ENCODE measurements around the gene FXR1.

Gene FXR1

DNA sequence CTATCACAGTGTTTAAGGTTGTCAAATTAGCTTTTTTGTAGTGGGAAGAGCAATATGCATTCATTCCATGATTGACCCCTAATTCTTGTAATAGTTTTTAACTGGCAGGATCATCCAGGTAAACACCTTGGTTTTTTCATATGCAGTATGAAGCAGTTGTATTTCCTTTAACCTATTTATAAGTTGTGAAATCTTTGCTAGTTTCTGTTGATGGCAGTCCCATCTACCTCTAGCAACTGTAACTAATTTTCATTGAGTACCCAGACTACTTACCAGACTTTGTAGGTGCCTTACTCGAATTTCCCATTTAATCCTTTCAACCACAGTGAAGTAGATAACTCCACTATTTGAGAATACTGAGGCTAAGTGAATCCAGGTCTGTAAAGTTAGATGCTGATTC is 6.1 kb downstream of the FXR1 start:
- Histone ChIP-seq H3K4me1 (ENCODE audit: insufficient read depth, insufficient read length) (no peaks in the 10 kb centered on the region), H3K9ac (ENCODE audit: insufficient read length, low read depth) (no peak overlapping the region), H3K27me3 (ENCODE audit: insufficient read depth, insufficient read length) (no peaks in the 10 kb centered on the region), H3K4me3 (ENCODE audit: insufficient read length, low read depth) (no peak overlapping the region), H3K9me3 (ENCODE audit: insufficient read depth, low read length) (no peaks in the 10 kb centered on the region), H3K36me3 (ENCODE audit: insufficient read depth, insufficient read length, low read length) (peaks cover 59% of the 10 kb centered on the region)
- TF ChIP-seq SUZ12 (IDR thresholded peaks at IDR 0.05; ENCODE audit: extremely low read depth, insufficient read depth, insufficient read length), result no peak
- TF ChIP-seq YY1 (IDR thresholded peaks at IDR 0.05; ENCODE audit: insufficient read depth, insufficient read length), result no peak
- no peak for TF ChIP-seq ZNF274 (IDR thresholded peaks at IDR 0.05; ENCODE audit: low read depth, low read length)
- DNase-seq (ENCODE audit: low read depth, low spot score), result no peak

DNA sequence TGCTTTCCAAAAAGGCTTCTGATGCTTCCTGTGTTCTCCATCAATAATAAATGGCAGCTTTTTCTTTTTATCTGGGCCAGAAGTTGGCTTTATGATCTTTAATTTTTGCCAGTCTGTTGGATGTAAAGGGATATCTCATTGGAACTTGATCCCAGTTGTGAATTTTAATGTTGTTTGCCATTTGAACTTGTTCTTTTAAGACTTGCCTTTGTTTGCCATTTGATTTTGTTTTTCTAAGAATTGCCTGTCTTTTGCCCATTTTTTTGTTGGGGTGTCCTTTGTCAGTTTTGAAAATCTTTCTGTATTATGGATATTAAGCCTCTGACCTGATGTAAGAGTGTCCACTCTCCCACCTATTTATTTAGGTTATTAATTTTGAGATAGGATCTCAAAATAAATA is 9.8 kb downstream of the FXR1 start:
- no peaks in the 10 kb centered on the region for H3K4me1 ChIP-seq (ENCODE audit: insufficient read depth, insufficient read length)

DNA sequence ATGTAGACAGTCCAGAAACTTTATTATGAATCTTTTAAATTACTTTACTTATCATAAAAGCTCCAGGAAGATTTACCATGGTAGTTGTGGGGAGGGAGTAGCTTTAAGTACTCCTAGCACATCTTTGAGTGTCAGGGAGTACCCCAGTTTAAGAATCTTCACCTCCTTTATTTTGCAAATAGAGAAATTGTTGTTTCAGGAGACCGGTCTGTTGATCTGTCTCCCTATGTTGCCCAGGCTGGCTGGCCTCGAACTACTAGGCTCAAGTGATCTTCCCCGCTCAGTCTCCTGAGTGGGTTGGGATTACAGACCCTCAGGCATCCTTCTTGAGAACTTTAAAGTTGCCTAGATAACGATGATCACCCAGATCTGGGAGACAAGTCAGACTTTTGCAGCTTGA is 11.1 kb downstream of the FXR1 start:
- peaks cover 30% of the 10 kb centered on the region for H3K36me3 ChIP-seq (ENCODE audit: insufficient read depth, insufficient read length, low read length)
- TF ChIP-seq ZNF274 (IDR thresholded peaks at IDR 0.05; ENCODE audit: low read depth, low read length), result no peak
- TF ChIP-seq SUZ12 (IDR thresholded peaks at IDR 0.05; ENCODE audit: extremely low read depth, insufficient read depth, insufficient read length), result no peak
- no peak for TF ChIP-seq YY1 (IDR thresholded peaks at IDR 0.05; ENCODE audit: insufficient read depth, insufficient read length)
- no peaks in the 10 kb centered on the region for H3K4me1 ChIP-seq (ENCODE audit: insufficient read depth, insufficient read length)
- no peak overlapping the region for H3K4me3 ChIP-seq (ENCODE audit: insufficient read length, low read depth)
- H3K9me3 ChIP-seq (ENCODE audit: insufficient read depth, low read length), result no peaks in the 10 kb centered on the region; the same call in none of the 2 replicates
- H3K27me3 ChIP-seq (ENCODE audit: insufficient read depth, insufficient read length), result no peaks in the 10 kb centered on the region
- H3K9ac ChIP-seq (ENCODE audit: insufficient read length, low read depth), result no peak overlapping the region
- no peak for DNase-seq (ENCODE audit: low read depth, low spot score)

More for the DNA sequence above, 9.8 kb downstream of the FXR1 start:
- no peaks in the 10 kb centered on the region; the same call in 1 of the 2 replicates for H3K9me3 ChIP-seq (ENCODE audit: insufficient read depth, low read length)
- no peak for DNase-seq (ENCODE audit: low read depth, low spot score)
- no peak overlapping the region for H3K9ac ChIP-seq (ENCODE audit: insufficient read length, low read depth)
- no peak for TF ChIP-seq ZNF274 (IDR thresholded peaks at IDR 0.05; ENCODE audit: low read depth, low read length)
- H3K4me3 ChIP-seq (ENCODE audit: insufficient read length, low read depth), result no peak overlapping the region
- H3K36me3 ChIP-seq (ENCODE audit: insufficient read depth, insufficient read length, low read length), result peaks cover 37% of the 10 kb centered on the region
- no peaks in the 10 kb centered on the region for H3K27me3 ChIP-seq (ENCODE audit: insufficient read depth, insufficient read length)

DNA sequence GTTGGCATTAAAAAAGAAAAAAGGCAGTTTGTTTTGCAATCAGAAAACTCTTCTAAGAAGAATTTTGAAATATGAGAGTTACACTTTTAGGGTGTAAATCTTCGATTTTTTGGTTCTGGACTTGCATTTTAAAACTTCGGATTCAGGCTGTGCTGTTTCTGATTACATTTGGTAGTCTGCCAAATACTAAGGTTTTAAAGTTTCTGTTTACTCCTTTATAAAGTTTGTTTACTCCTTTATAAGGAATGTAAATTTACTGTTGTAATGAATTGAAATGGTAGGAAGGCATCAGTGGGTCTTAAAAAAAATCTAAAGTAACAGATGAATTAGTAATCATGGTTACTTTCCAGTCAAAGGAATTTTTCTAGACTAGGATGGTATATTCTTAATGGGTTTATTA is 14.1 kb downstream of the FXR1 start:
- no peaks in the 10 kb centered on the region; the same call in none of the 2 replicates for H3K9me3 ChIP-seq (ENCODE audit: insufficient read depth, low read length)
- H3K36me3 ChIP-seq (ENCODE audit: insufficient read depth, insufficient read length, low read length), result peaks cover 34% of the 10 kb centered on the region
- no peak for DNase-seq (ENCODE audit: low read depth, low spot score)
- peaks cover 4% of the 10 kb centered on the region for H3K4me1 ChIP-seq (ENCODE audit: insufficient read depth, insufficient read length)
- TF ChIP-seq ZNF274 (IDR thresholded peaks at IDR 0.05; ENCODE audit: low read depth, low read length) (no peak), YY1 (IDR thresholded peaks at IDR 0.05; ENCODE audit: insufficient read depth, insufficient read length) (no peak), SUZ12 (IDR thresholded peaks at IDR 0.05; ENCODE audit: extremely low read depth, insufficient read depth, insufficient read length) (no peak)
- no peak overlapping the region for H3K9ac ChIP-seq (ENCODE audit: insufficient read length, low read depth)
- H3K27me3 ChIP-seq (ENCODE audit: insufficient read depth, insufficient read length), result no peaks in the 10 kb centered on the region
- H3K4me3 ChIP-seq (ENCODE audit: insufficient read length, low read depth), result no peak overlapping the region

DNA sequence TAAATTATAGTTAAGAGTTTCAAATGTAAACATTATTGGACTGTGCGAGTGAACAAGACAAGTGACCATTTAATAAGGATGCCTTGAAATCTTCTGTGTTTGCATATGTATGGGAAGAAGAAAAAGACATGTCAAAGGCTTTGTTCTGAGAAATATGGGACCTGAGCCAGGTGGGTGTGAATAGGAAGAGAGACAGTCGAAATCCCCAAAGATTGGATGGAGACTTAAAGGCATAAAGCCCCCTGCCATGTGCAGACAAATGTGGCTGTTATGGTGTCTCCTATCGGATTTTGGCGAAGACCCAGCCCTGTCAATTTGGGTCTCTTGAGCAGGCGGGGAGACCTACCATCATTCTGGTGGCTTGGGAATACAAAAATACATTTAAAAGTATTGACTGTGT is 16.9 kb downstream of the FXR1 start:
- peaks cover 4% of the 10 kb centered on the region for H3K4me1 ChIP-seq (ENCODE audit: insufficient read depth, insufficient read length)
- H3K9me3 ChIP-seq (ENCODE audit: insufficient read depth, low read length), result no peaks in the 10 kb centered on the region; the same call in none of the 2 replicates
- H3K9ac ChIP-seq (ENCODE audit: insufficient read length, low read depth), result no peak overlapping the region
- no peak for DNase-seq (ENCODE audit: low read depth, low spot score)
- H3K36me3 ChIP-seq (ENCODE audit: insufficient read depth, insufficient read length, low read length), result peaks cover 23% of the 10 kb centered on the region
- no peaks in the 10 kb centered on the region for H3K27me3 ChIP-seq (ENCODE audit: insufficient read depth, insufficient read length)
- H3K4me3 ChIP-seq (ENCODE audit: insufficient read length, low read depth), result no peak overlapping the region
- TF ChIP-seq ZNF274 (IDR thresholded peaks at IDR 0.05; ENCODE audit: low read depth, low read length) (no peak), YY1 (IDR thresholded peaks at IDR 0.05; ENCODE audit: insufficient read depth, insufficient read length) (no peak), SUZ12 (IDR thresholded peaks at IDR 0.05; ENCODE audit: extremely low read depth, insufficient read depth, insufficient read length) (no peak)

DNA sequence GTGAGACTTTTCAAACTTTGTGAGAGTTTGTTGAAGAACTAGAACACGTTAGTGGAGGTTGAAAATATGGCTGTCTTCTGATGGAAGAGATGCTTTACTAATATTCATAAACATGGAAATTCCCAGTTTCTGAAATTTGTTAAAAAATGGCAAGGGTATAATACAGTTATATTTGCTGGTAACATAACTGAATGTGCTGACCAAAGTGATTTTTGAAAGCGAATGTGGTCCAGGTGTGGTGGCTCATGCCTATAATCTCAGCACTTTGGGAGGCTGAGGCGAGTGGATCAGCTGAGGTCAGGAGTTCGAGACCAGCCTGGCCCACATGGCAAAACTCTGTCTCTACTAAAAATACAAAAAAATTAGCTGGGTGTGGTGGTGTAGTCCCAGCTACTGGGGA is 18.1 kb downstream of the FXR1 start:
- Histone ChIP-seq H3K36me3 (ENCODE audit: insufficient read depth, insufficient read length, low read length) (peaks cover 35% of the 10 kb centered on the region), H3K27me3 (ENCODE audit: insufficient read depth, insufficient read length) (no peaks in the 10 kb centered on the region), H3K4me3 (ENCODE audit: insufficient read length, low read depth) (no peak overlapping the region), H3K9me3 (ENCODE audit: insufficient read depth, low read length) (no peaks in the 10 kb centered on the region; the same call in none of the 2 replicates), H3K9ac (ENCODE audit: insufficient read length, low read depth) (no peak overlapping the region), H3K4me1 (ENCODE audit: insufficient read depth, insufficient read length) (peaks cover 4% of the 10 kb centered on the region)
- TF ChIP-seq SUZ12 (IDR thresholded peaks at IDR 0.05; ENCODE audit: extremely low read depth, insufficient read depth, insufficient read length) (no peak), YY1 (IDR thresholded peaks at IDR 0.05; ENCODE audit: insufficient read depth, insufficient read length) (no peak), ZNF274 (IDR thresholded peaks at IDR 0.05; ENCODE audit: low read depth, low read length) (no peak)
- DNase-seq (ENCODE audit: low read depth, low spot score), result no peak

DNA sequence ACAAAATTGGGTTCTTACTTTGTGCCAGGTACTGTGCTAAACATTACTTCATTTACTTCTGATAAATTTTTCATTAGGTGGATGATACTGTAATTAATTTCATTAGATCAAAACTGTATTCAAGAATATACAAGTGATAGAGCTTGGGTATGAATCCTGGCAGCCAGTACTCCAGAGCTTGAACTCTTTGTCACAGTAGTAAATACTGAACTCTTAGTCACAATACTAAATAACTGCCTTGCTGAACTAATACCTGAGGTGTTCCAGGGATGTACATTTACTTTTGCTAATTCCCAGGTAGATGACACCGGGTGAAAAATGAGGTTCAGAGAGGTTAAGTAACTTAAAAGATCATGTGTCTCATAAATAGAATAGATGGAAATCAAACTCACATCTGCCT is 20.3 kb downstream of the FXR1 start:
- H3K4me1 ChIP-seq (ENCODE audit: insufficient read depth, insufficient read length), result peaks cover 4% of the 10 kb centered on the region
- no peak overlapping the region for H3K4me3 ChIP-seq (ENCODE audit: insufficient read length, low read depth)
- no peaks in the 10 kb centered on the region; the same call in 1 of the 2 replicates for H3K9me3 ChIP-seq (ENCODE audit: insufficient read depth, low read length)
- TF ChIP-seq YY1 (IDR thresholded peaks at IDR 0.05; ENCODE audit: insufficient read depth, insufficient read length) (no peak), SUZ12 (IDR thresholded peaks at IDR 0.05; ENCODE audit: extremely low read depth, insufficient read depth, insufficient read length) (no peak), ZNF274 (IDR thresholded peaks at IDR 0.05; ENCODE audit: low read depth, low read length) (no peak)
- no peak for DNase-seq (ENCODE audit: low read depth, low spot score)
- H3K27me3 ChIP-seq (ENCODE audit: insufficient read depth, insufficient read length), result no peaks in the 10 kb centered on the region
- H3K36me3 ChIP-seq (ENCODE audit: insufficient read depth, insufficient read length, low read length), result peaks cover 50% of the 10 kb centered on the region
- H3K9ac ChIP-seq (ENCODE audit: insufficient read length, low read depth), result no peak overlapping the region

DNA sequence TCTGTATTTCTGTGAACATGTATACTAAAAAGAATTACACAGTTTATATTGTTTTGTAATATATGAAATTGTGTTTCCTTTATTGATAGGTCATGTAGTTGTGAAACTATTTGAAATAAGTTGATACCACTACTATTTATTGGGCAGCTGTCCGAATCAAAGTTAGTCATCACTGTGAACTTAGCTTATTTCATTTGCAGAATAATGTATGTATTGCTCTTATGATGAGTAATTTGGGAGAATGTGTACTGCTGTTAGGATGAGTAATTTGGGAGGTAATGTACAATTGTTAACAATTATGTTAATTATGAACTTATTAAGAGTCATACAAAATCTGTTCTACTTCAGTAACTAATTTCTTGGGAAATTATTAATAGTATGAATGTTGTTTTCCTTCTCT is 22.2 kb downstream of the FXR1 start:
- Histone ChIP-seq H3K4me1 (ENCODE audit: insufficient read depth, insufficient read length) (peaks cover under 1% of the 10 kb centered on the region), H3K9me3 (ENCODE audit: insufficient read depth, low read length) (no peaks in the 10 kb centered on the region), H3K36me3 (ENCODE audit: insufficient read depth, insufficient read length, low read length) (peaks cover 62% of the 10 kb centered on the region), H3K4me3 (ENCODE audit: insufficient read length, low read depth) (no peak overlapping the region), H3K27me3 (ENCODE audit: insufficient read depth, insufficient read length) (no peaks in the 10 kb centered on the region), H3K9ac (ENCODE audit: insufficient read length, low read depth) (no peak overlapping the region)
- TF ChIP-seq ZNF274 (IDR thresholded peaks at IDR 0.05; ENCODE audit: low read depth, low read length) (no peak), YY1 (IDR thresholded peaks at IDR 0.05; ENCODE audit: insufficient read depth, insufficient read length) (no peak), SUZ12 (IDR thresholded peaks at IDR 0.05; ENCODE audit: extremely low read depth, insufficient read depth, insufficient read length) (no peak)
- no peak for DNase-seq (ENCODE audit: low read depth, low spot score)

Measured in NT2/D1 (cell line).